WTC11 (cell line): ENCODE data around the gene DNAJC3. TPM values are rescaled to one million over a fixed set of nuclear protein-coding genes. Genes with fewer than 3 reads are reported as not detected.

ENCODE experiments used
- ATAC-seq: fragments of 200-7000 bp; cut with Tn5 transposase; 2 replicates; pipeline ENCODE4 v1.10.0; 2021; ENCODE audit warnings: mild to moderate bottlenecking, moderate library complexity
- CTCF ChIA-PET: fragments of 300-600 bp; sonication (Branson Sonifier 250); formaldehyde crosslinking; loops from one replicate; lab custom pipeline; 2021; ENCODE audit warnings: antibody characterized with exemption; lab: Charles Lee
- POLR2A ChIA-PET: fragments of 350-600 bp; sonication (Branson Sonifier 250); formaldehyde crosslinking; loops from one replicate; lab custom pipeline; 2021; ENCODE audit warnings: antibody characterized with exemption; lab: Charles Lee
- DNase-seq: peaks from one replicate; pipeline ENCODE4 v3.0.0; 2021; ENCODE audit warnings: low spot score
- H3K27ac Mint-ChIP-seq: 2 replicates; pipeline ENCODE4 v1.8.0; 2021; ENCODE audit warnings: mixed read lengths
- H3K27me3 Mint-ChIP-seq: 2 replicates; pipeline ENCODE4 v1.8.0; 2021; ENCODE audit warnings: low read depth, mild to moderate bottlenecking, moderate library complexity, mixed read lengths
- H3K36me3 Mint-ChIP-seq: 2 replicates; pipeline ENCODE4 v1.8.0; 2021; ENCODE audit warnings: mixed read lengths
- H3K4me1 Mint-ChIP-seq: 2 replicates; pipeline ENCODE4 v1.8.0; 2022; ENCODE audit warnings: mixed read lengths
- H3K4me3 Mint-ChIP-seq: 2 replicates; pipeline ENCODE4 v1.8.0; 2021; ENCODE audit warnings: mild to moderate bottlenecking, moderate library complexity, mixed read lengths
- H3K9me3 Mint-ChIP-seq: 2 replicates; pipeline ENCODE4 v1.8.0; 2021; ENCODE audit warnings: mixed read lengths
- EMX1 ChIP-seq: fragments of 250-450 bp; sonication (Bioruptor Pico); IDR thresholded peaks from 2 replicates; pipeline ENCODE4 v1.8.0; 2021; ENCODE audit warnings: mild to moderate bottlenecking
- FOXK1 ChIP-seq: sonication (generic); formaldehyde crosslinking; IDR thresholded peaks from 2 replicates; pipeline ENCODE4 v1.8.0; 2022; ENCODE audit warnings: mild to moderate bottlenecking, moderate library complexity, missing genetic modification reagents
- GRHL2 ChIP-seq: fragments of 250-450 bp; sonication (Bioruptor Pico); IDR thresholded peaks from 2 replicates; pipeline ENCODE4 v1.8.0; 2022; ENCODE audit warnings: mild to moderate bottlenecking, moderate library complexity; ENCODE audit not compliant: insufficient replicate concordance, severe bottlenecking
- JAZF1 ChIP-seq: fragments of 250-450 bp; sonication (Bioruptor Pico); IDR thresholded peaks from 2 replicates; pipeline ENCODE4 v1.9.0; 2021; ENCODE audit warnings: moderate library complexity, mild to moderate bottlenecking, inconsistent platforms
- SMAD4 ChIP-seq: sonication (generic); formaldehyde crosslinking; IDR thresholded peaks from 2 replicates; pipeline ENCODE4 v1.8.0; 2022; ENCODE audit warnings: mild to moderate bottlenecking, missing genetic modification reagents
- SOX15 ChIP-seq: fragments of 250-450 bp; sonication (Bioruptor Pico); IDR thresholded peaks from 2 replicates; pipeline ENCODE4 v1.9.0; 2021; ENCODE audit warnings: mild to moderate bottlenecking
- TCF7 ChIP-seq: sonication (generic); formaldehyde crosslinking; IDR thresholded peaks from 2 replicates; pipeline ENCODE4 v1.8.0; 2022; ENCODE audit warnings: mild to moderate bottlenecking, low read depth, missing genetic modification reagents, moderate library complexity
- TEAD1 ChIP-seq: sonication (generic); formaldehyde crosslinking; IDR thresholded peaks from 2 replicates; pipeline ENCODE4 v1.8.0; 2022; ENCODE audit warnings: mild to moderate bottlenecking, missing genetic modification reagents
- TEAD4 ChIP-seq: sonication (generic); formaldehyde crosslinking; IDR thresholded peaks from 2 replicates; pipeline ENCODE4 v1.8.0; 2022; ENCODE audit warnings: mild to moderate bottlenecking, missing genetic modification reagents
- ZBTB21 ChIP-seq: sonication (generic); formaldehyde crosslinking; IDR thresholded peaks from 2 replicates; pipeline ENCODE4 v1.8.1; 2023; ENCODE audit warnings: mild to moderate bottlenecking, missing genetic modification reagents, borderline replicate concordance
- ZNF263 ChIP-seq: sonication (generic); formaldehyde crosslinking; IDR thresholded peaks from 2 replicates; pipeline ENCODE4 v1.8.1; 2022; ENCODE audit warnings: low read depth, mild to moderate bottlenecking, moderate library complexity, missing genetic modification reagents
- ZNF396 ChIP-seq: fragments of 250-450 bp; sonication (Bioruptor Pico); IDR thresholded peaks from 2 replicates; pipeline ENCODE4 v1.8.0; 2021; ENCODE audit warnings: mild to moderate bottlenecking, moderate library complexity, borderline replicate concordance
- ZNF416 ChIP-seq: fragments of 250-450 bp; sonication (Bioruptor Pico); IDR thresholded peaks from 2 replicates; pipeline ENCODE4 v1.9.0; 2021; ENCODE audit warnings: mild to moderate bottlenecking, inconsistent platforms
- total RNA-seq: library from RNA; stranded (reverse); gene quantifications from 3 replicates; pipeline ENCODE4 v1.2.3, GENCODE V29; 2021
- TF ChIP-seq, protein P1 (sequence below): sonication (generic); formaldehyde crosslinking; IDR thresholded peaks from 2 replicates; pipeline ENCODE4 v1.8.0; 2023; ENCODE audit warnings: mild to moderate bottlenecking, missing genetic modification reagents
- TF ChIP-seq, protein P2 (sequence below): sonication (generic); formaldehyde crosslinking; IDR thresholded peaks from 2 replicates; pipeline ENCODE4 v1.8.0; 2022; ENCODE audit warnings: mild to moderate bottlenecking, missing genetic modification reagents
- TF ChIP-seq, protein P3 (sequence below): sonication (generic); formaldehyde crosslinking; IDR thresholded peaks from 2 replicates; pipeline ENCODE4 v1.8.0; 2023; ENCODE audit warnings: missing genetic modification reagents
- TF ChIP-seq, protein P4 (sequence below): fragments of 200-600 bp; IDR thresholded peaks from 2 replicates; pipeline ENCODE4 v1.8.0; 2022; ENCODE audit warnings: antibody characterized with exemption
- TF ChIP-seq, protein P5 (sequence below): fragments of 250-450 bp; sonication (Bioruptor Pico); IDR thresholded peaks from 2 replicates; pipeline ENCODE4 v2.1.2; 2022; ENCODE audit warnings: mild to moderate bottlenecking, moderate library complexity
- TF ChIP-seq, protein P6 (sequence below): sonication (generic); formaldehyde crosslinking; IDR thresholded peaks from 2 replicates; pipeline ENCODE4 v1.8.1; 2023; ENCODE audit warnings: mild to moderate bottlenecking, missing genetic modification reagents, borderline replicate concordance
- TF ChIP-seq, protein P7 (sequence below): fragments of 250-450 bp; sonication (Bioruptor Pico); IDR thresholded peaks from 2 replicates; pipeline ENCODE4 v1.9.0; 2021; ENCODE audit warnings: moderate library complexity, mild to moderate bottlenecking, inconsistent platforms, borderline replicate concordance

DNAJC3 gene
- total RNA-seq, 1 experiment from 2014 or later, result 20.0 TPM

DNA sequence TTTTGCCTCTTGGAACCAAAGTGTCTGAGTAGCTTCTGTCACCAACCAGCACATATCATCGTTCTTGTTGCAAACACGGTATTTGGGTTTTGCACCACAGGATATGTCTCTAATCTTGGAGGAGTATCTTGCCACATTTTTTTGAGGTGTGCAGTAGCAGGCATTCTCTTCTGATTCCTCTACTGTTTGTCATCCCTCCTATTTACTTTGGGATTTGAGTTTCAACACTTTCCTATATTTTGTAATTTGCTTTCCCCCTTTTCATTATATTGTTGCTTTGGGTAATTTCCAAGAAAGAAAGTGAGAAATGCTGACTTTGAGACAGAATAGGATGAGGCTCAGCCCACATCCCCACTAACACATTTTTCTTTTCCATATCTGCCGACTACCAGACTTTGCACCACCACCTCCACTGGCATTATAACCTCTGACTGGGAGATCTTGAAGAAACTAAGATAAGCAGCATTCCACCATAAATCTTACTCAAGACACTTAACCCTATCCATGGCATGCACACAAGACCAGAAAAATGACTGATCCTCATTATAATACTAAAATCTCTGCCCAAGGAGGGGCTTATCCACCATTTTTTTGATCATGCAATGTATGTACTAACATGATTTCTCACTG is 20.4 kb upstream of the DNAJC3 start:
- H3K27ac Mint-ChIP-seq, result no peak overlapping the region
- TF ChIP-seq ZBTB21 (CRISPR knock-in tag), result no peak
- H3K27me3 Mint-ChIP-seq, result peaks cover 4% of the 10 kb centered on the region; the same call in 1 of the 2 replicates
- POLR2A ChIA-PET, result no interaction called here
- H3K4me1 Mint-ChIP-seq, result peaks cover 9% of the 10 kb centered on the region
- no peak for ATAC-seq
- no peak for DNase-seq
- H3K9me3 Mint-ChIP-seq, result peaks cover 7% of the 10 kb centered on the region
- H3K4me3 Mint-ChIP-seq, result no peak overlapping the region
- H3K36me3 Mint-ChIP-seq, result no peaks in the 10 kb centered on the region
- CTCF ChIA-PET, result no interaction called here

DNA sequence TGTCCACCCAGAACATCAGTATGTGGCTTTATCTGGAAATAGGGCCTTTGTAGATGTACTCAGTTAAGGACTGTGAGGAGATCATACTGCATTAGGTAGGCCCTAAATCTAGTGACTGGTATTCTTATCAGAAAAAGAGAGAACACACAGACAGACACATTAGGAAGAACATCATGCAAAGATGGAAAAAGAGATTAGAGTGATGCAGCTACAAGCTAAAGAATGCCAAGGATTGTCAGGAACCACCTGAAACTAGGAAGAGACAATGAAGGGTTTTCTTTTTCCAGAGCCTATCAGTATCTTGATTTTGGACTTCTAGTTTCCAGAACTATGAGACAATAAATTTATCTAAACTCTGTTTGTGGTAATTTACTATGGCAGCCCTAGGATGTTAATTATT is 17.4 kb upstream of the DNAJC3 start:
- CTCF ChIA-PET, result interaction anchor here (2.0 to 2.6 kb wide), 2 partner anchors 15 to 35 kb away, joined by 30 to 78 read pairs; partner anchors contain the start of gene DZIP1

More for the DNA sequence above, 17.4 kb upstream of the DNAJC3 start:
- TF ChIP-seq JAZF1 (CRISPR knock-in tag) (no peak), SOX15 (no peak), ZNF263 (no peak), EMX1 (no peak), FOXK1 (CRISPR knock-in tag) (no peak), TCF7 (CRISPR knock-in tag) (no peak), SMAD4 (CRISPR knock-in tag) (no peak), GRHL2 (no peak), ZNF396 (no peak), ZNF416 (CRISPR knock-in tag) (no peak), TEAD4 (no peak), TEAD1 (no peak)
- TF ChIP-seq, protein P1, sequence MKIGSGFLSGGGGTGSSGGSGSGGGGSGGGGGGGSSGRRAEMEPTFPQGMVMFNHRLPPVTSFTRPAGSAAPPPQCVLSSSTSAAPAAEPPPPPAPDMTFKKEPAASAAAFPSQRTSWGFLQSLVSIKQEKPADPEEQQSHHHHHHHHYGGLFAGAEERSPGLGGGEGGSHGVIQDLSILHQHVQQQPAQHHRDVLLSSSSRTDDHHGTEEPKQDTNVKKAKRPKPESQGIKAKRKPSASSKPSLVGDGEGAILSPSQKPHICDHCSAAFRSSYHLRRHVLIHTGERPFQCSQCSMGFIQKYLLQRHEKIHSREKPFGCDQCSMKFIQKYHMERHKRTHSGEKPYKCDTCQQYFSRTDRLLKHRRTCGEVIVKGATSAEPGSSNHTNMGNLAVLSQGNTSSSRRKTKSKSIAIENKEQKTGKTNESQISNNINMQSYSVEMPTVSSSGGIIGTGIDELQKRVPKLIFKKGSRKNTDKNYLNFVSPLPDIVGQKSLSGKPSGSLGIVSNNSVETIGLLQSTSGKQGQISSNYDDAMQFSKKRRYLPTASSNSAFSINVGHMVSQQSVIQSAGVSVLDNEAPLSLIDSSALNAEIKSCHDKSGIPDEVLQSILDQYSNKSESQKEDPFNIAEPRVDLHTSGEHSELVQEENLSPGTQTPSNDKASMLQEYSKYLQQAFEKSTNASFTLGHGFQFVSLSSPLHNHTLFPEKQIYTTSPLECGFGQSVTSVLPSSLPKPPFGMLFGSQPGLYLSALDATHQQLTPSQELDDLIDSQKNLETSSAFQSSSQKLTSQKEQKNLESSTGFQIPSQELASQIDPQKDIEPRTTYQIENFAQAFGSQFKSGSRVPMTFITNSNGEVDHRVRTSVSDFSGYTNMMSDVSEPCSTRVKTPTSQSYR (CRISPR knock-in tag), result no peak
- TF ChIP-seq, protein P2, sequence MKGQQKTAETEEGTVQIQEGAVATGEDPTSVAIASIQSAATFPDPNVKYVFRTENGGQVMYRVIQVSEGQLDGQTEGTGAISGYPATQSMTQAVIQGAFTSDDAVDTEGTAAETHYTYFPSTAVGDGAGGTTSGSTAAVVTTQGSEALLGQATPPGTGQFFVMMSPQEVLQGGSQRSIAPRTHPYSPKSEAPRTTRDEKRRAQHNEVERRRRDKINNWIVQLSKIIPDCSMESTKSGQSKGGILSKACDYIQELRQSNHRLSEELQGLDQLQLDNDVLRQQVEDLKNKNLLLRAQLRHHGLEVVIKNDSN, result no peak
- TF ChIP-seq, protein P3, sequence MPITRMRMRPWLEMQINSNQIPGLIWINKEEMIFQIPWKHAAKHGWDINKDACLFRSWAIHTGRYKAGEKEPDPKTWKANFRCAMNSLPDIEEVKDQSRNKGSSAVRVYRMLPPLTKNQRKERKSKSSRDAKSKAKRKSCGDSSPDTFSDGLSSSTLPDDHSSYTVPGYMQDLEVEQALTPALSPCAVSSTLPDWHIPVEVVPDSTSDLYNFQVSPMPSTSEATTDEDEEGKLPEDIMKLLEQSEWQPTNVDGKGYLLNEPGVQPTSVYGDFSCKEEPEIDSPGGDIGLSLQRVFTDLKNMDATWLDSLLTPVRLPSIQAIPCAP, result no peak
- TF ChIP-seq, protein P4, sequence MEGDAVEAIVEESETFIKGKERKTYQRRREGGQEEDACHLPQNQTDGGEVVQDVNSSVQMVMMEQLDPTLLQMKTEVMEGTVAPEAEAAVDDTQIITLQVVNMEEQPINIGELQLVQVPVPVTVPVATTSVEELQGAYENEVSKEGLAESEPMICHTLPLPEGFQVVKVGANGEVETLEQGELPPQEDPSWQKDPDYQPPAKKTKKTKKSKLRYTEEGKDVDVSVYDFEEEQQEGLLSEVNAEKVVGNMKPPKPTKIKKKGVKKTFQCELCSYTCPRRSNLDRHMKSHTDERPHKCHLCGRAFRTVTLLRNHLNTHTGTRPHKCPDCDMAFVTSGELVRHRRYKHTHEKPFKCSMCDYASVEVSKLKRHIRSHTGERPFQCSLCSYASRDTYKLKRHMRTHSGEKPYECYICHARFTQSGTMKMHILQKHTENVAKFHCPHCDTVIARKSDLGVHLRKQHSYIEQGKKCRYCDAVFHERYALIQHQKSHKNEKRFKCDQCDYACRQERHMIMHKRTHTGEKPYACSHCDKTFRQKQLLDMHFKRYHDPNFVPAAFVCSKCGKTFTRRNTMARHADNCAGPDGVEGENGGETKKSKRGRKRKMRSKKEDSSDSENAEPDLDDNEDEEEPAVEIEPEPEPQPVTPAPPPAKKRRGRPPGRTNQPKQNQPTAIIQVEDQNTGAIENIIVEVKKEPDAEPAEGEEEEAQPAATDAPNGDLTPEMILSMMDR, result no peak
- TF ChIP-seq, protein P5, sequence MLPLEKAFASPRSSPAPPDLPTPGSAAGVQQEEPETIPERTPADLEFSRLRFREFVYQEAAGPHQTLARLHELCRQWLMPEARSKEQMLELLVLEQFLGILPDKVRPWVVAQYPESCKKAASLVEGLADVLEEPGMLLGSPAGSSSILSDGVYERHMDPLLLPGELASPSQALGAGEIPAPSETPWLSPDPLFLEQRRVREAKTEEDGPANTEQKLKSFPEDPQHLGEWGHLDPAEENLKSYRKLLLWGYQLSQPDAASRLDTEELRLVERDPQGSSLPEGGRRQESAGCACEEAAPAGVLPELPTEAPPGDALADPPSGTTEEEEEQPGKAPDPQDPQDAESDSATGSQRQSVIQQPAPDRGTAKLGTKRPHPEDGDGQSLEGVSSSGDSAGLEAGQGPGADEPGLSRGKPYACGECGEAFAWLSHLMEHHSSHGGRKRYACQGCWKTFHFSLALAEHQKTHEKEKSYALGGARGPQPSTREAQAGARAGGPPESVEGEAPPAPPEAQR (CRISPR knock-in tag), result no peak
- TF ChIP-seq, protein P6, sequence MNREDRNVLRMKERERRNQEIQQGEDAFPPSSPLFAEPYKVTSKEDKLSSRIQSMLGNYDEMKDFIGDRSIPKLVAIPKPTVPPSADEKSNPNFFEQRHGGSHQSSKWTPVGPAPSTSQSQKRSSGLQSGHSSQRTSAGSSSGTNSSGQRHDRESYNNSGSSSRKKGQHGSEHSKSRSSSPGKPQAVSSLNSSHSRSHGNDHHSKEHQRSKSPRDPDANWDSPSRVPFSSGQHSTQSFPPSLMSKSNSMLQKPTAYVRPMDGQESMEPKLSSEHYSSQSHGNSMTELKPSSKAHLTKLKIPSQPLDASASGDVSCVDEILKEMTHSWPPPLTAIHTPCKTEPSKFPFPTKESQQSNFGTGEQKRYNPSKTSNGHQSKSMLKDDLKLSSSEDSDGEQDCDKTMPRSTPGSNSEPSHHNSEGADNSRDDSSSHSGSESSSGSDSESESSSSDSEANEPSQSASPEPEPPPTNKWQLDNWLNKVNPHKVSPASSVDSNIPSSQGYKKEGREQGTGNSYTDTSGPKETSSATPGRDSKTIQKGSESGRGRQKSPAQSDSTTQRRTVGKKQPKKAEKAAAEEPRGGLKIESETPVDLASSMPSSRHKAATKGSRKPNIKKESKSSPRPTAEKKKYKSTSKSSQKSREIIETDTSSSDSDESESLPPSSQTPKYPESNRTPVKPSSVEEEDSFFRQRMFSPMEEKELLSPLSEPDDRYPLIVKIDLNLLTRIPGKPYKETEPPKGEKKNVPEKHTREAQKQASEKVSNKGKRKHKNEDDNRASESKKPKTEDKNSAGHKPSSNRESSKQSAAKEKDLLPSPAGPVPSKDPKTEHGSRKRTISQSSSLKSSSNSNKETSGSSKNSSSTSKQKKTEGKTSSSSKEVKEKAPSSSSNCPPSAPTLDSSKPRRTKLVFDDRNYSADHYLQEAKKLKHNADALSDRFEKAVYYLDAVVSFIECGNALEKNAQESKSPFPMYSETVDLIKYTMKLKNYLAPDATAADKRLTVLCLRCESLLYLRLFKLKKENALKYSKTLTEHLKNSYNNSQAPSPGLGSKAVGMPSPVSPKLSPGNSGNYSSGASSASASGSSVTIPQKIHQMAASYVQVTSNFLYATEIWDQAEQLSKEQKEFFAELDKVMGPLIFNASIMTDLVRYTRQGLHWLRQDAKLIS (CRISPR knock-in tag), result no peak
- TF ChIP-seq, protein P7, sequence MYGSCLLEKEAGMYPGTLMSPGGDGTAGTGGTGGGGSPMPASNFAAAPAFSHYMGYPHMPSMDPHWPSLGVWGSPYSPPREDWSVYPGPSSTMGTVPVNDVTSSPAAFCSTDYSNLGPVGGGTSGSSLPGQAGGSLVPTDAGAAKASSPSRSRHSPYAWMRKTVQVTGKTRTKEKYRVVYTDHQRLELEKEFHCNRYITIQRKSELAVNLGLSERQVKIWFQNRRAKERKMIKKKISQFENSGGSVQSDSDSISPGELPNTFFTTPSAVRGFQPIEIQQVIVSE (CRISPR knock-in tag), result no peak
- Mint-ChIP-seq H3K9me3 (peaks cover 14% of the 10 kb centered on the region), H3K4me3 (no peak overlapping the region), H3K27me3 (peaks cover 3% of the 10 kb centered on the region; the same call in 1 of the 2 replicates), H3K27ac (no peak overlapping the region), H3K4me1 (no peaks in the 10 kb centered on the region; the same call in 1 of the 2 replicates), H3K36me3 (no peaks in the 10 kb centered on the region)
- DNase-seq (no peak), ATAC-seq (no peak)
- POLR2A ChIA-PET, result interaction anchor here (2.1 kb wide), 1 partner anchor 15 kb away, joined by 4 read pairs; the partner anchor contains the start of gene DZIP1
